NCI-H146 treated with DMSO at 0.1 percent for 48 hours (cell line): ENCODE data around the gene MOV10L1.
"Not testable (repeated sequence)": the region's sequence is repeated elsewhere in the genome, so short reads cannot be mapped to it uniquely, and the experiment has no call there.

Source experiments
- DNase-seq: peaks from one replicate; lab custom pipeline; 2025; ENCODE audit not compliant: unreplicated experiment; lab: John Stamatoyannopoulos, UW

MOV10L1 gene

DNA sequence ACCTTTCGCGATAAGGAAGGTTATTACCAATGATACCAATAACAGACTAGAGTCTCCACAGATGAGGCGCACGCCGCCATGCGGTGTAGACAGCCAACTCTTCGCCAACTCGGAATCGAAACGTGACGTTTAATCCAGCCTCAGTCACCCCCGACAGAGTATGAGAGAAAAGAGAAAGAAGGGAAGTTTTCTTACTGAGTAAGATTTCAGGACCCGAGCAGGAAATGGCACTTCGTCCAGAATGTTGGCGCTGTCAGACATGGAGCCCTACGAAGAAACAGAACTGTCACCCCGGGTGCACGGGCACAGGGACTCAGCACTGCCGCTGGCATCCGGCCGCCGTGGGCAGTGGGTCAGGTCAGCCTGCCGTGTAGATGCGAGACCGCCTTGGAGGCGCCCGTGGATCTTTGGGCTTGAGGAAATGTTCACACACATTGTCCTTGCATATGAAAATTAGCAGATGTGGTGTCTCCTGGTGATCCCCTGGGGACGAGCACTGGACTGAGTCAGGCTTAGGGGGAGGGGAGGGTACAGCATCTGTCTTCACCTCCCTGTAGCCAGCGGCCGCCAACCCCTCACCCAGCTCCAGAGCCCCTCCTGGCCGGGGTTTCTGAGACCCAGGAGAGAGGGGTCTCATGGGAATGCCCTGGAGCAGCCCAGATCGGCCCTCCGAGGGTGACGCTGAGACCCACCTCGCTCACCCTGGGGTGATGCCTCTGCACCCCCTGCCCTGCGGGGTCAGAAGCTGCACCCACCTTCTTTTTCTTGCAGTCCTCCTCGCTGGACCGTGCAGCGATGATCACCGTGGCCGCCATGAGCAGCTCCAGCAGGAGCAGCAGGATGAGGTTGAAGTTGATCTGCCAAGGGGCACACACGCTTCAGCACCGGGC is 12.9 kb upstream of the MOV10L1 start:
- no peak for DNase-seq

DNA sequence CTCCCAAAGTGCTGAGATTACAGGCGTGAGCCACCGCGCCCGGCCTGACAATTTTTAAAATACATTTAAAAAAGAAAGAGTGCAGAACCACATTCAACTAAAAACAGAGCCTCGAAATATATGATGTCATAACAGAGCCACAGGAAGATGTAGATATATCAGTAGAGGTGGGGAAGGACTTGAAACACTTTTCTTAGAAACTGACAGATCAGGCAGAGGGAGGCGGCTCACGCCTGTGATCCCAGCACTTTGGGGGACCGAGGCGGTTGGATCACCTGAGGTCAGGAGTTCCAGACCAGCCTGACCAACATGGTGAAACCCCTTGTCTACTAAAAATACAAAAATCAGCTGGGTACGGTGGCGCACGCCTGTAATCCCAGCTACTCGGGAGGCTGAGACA is 11.6 kb upstream of the MOV10L1 start:
- no peak for DNase-seq

DNA sequence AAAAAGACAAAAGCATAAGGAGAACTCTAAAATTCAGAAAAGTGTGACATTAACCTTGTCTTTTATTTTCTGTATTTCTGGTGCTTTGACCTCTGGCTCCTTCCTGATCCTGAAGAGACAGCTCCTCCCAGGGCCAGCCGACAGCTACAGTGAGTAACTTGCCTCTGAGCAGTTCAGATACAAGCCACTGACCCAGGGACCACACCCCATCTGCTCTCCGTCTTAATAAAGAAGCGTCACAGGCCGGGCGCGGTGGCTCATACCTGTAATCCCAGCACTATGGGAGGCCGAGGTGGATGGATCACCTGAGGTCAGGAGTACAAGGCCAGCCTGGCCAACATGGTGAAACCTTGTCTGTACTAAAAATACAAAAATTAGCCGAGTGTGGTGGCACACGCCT is 11.0 kb upstream of the MOV10L1 start:
- no peak for DNase-seq

DNA sequence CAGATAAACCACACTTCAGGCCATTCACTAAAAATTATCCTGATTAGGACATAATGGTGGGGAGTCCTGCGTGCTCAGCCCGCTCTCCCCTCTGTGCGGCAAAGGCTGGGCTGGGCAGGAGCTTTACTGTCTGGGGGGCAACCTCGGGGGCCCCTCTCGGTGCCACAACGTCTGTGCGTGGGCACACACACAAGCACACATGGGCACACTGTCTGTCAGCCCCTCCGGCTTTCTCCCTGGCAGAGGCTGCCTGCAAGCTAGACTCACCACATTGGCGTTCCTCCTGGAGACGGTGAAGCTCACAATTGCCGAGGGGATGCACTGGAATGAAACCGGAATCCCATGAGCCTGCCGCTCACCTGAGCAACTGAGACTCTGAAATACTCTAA is 9.7 kb upstream of the MOV10L1 start:
- DNase-seq, result no peak

DNA sequence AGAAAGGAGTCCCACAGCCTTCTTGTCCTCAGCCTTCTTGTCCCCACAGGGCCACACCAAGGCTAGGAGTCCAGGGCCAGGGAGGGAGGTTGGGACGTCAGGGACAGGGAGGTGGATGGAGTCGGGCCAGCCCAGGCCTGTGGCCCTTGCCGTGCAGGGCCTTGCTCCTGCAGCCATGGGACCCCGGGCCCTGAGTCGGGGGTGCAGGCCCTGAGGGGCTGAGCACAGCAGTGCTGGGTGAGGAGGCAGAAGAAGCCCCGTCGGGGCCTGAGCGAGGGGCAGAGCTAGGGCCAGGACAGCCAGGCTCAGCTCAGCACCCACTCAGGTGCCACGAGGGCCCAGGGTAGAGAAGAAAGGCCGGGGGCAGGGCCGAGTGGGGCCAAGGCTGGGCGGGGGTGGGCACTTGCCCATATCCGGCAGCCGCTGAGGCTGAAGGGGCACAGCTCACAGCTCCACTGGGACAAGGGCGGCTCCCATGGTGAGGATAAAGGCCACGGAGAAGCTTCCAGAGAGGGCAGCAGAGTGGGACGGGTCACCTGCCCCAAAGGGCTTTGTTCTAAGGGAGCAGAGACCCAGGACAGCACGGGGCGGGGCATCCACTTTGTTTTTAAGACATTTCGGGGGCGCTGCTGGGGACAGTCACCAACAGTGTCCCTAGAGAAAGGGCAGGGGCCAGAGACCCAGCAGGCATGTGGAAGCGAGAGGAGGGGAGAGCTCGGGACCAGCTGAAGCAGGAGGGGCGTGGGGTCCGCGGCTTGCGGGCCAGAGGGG is 8.2 kb upstream of the MOV10L1 start:
- no peak for DNase-seq

DNA sequence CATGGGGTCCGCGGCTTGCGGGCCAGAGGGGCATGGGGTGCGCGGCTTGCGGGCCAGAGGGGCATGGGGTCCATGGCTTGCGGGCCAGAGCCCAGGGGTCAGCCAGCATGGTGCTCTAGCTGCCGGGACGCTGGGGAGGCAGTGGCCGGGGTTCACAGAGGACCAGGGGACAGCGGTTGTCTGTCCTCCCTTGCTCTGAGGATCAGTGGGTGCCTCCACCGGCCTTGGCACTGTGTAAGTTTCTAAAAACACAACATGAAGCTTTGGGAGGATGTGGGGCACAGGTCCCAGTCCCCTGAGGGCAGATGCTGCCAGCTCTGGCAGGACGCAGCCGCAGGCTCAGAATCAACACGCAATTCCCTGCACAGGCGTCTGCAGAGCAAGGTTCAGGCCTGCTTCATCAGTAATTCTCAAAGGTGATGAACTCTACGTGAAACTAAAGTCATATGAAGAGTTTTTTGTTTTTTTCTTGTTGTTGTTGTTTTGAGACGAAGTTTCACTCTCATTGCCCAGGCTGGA is 7.5 kb upstream of the MOV10L1 start:
- no peak for DNase-seq

DNA sequence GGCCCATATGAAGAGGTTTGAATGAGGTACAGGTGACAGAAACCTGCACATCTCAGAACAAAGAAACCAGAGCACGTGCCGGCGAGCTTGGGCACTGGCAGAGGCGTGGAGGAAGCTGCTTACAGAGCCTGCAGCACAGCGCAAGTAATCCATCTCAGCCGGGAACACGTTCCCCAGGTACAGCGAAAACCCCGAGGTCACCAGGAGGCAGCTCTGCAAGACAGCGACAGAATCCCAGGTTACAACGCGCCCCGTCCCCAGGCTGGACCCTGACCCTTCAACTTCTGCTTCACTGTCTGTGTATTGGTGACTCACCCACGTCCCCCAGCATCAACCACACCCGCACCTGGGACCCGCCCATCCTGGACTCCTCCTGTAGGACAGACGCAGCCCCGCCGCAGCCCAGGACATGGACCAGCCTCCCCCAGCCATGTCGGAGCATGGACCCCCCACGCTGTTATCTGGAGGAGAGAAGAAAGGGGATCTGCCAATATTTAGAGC is 6.8 kb upstream of the MOV10L1 start:
- no peak for DNase-seq

DNA sequence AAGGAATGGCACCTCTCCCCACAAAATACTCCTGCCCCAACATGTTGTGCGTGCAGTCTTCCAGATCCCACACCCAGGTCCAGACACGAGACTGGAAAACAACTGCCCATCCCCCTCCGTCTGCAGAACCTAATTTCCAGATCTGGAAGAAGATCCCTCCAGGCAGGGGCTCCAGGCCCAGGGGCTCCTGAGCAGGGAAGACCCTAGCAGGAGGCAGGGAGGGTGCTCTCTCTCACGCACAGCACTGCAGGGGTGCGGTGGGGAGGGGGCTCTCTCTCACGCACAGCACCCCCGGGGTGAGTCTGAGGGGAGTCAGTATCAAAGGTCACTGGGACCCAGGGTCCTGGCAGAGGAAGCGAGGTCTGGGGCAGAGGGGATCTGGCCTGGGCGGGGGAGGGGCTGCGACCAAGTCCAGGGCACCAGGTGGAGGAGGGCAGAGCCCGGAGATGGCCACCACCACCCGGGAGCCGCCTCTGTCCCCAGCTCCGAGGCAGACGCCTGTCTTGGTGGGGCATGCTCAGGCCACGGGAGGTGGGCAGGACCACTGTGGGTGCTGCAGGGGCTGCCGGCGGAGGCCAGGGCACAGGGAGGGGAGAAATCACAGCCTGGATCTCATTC is 6.2 kb upstream of the MOV10L1 start:
- no peak for DNase-seq

DNA sequence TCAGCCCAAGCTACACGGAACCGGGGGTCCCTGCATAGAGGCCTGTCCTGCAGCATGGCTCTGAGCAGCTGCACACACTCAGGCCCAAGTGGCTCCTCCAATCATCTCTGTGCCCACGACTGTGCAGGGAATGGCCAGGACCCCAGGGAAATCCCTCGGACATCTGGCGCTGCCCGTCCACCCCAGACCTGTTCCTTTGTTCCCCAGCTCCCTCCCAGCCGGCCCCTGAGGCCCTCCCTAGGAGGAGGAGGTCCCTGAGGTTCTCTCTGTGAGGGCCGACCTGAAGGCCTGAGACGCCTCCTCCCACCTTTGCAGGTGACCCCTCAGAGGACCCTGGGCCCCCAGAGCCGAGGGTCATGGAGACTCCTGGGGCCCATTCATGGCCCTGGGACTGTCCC is 5.7 kb upstream of the MOV10L1 start:
- no peak for DNase-seq

DNA sequence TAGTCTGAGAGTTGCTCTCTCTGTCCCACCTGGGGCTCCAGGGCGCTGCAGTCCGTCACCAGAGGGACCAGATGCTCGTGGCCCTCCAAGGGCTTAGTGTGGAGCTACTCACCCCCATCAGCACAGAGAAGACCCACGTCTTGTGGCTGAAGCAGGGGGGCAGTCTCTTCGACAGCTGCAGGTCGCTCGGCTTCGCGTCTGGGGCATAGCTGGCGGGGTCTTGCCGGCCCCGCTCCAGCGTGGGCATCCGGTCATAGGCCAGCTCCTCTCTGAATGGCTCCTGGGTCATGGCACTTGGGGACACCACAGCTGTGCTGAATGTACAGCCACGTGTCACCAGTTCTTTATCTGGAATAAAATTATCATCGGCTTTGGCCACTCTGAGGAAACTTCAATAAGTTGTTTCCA is 5.2 kb upstream of the MOV10L1 start:
- no peak for DNase-seq

DNA sequence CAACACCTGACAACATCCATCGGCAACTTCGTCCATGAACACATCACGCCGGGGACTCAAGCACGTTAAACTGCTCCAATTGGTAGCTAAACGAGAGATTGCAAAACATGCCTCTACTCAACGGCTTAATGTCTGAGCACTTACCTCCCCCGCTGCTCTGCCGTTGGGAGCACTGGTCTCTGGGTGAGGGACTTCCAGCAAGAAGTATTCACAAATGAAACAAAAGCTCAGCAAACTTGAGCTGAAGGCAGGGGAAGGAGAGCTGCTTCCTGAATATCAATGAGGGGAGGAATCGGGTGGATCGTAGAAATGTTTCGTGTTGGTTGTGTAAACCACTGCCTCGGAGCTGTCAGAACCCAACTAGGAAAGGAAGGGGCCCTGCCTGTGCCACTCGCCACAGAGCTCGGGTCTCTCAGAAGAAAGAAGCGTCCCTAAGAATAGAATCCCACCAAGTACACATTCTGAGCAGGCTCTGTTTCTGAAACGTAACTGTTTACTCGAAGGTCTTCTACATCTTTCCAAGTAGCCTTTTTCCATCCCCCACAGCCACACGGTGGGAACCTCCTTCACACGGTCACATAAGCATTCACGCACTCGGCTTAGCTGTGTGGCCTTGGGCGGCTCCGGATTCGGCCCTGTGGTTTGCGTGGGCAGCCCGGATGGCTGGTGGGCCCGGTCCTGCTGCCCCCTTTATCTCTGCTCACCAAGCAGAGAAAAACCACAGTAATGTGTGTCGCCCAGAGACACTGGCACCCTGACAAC is 4.4 kb upstream of the MOV10L1 start, which contains the start of gene MLC1:
MLC1 (minus strand) TSS at position 216 of the 762 bp plus-strand sequence. CDS start 524 bp downstream, outside the sequence.
- no peak for DNase-seq

DNA sequence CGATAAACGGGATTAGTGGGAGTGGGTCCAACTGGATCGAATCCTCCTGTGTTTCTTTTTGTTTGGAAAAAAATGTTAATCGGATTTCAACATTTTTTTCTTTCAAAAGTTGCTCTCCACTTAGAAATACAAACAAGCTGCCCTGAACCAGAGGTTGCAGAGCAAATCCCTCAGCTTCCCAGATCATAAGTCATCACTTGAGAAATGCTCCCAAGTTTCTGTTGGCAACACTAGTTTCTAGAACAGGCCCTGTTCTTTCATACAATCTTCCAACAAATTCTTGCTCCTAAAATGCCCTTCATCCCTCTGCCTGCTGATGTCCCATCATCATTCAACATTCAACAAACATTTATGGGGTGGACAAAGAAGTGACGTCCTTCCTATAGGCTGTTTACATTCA is 3.3 kb upstream of the MOV10L1 start:
- no peak for DNase-seq

DNA sequence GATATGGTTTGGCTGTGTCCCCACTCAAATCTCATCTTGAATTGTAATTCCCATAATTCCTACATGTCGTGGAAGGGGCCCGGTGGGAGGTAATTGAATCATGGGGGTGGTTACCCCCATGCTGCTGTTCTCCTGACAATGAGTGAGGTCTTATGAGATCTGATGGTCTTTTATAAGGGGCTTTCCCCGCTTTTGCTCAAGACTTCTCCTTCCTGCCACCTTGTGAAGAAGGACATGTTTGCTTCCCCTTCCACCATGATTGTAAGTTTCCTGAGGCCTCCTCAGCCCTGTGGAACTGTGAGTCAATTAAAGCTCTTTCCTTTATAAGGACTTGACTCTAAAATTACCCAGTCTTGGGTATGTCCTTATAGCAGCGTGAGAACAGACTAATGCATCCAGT is 2.8 kb upstream of the MOV10L1 start:
- not testable (repeated sequence) for DNase-seq

DNA sequence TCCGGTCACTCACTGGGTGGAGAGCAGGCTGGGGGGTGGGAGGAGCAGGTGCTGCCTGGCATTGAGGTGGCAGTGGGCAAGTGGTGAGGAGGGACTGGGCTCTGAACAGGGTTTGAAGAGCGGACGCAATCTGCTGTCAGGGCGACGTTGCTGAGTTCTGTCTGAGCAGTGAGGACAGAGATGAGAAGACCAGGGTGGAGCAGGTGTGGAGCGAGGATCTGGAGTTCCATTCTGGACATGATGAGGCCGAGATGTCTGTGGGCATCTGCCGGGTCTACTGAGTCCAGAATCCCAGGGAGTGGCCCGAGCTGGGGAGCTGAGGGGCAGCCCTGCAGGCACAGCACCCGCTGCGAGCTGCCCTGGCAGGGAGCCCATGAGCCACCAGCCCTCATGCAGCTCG is 2.2 kb upstream of the MOV10L1 start:
- no peak for DNase-seq

DNA sequence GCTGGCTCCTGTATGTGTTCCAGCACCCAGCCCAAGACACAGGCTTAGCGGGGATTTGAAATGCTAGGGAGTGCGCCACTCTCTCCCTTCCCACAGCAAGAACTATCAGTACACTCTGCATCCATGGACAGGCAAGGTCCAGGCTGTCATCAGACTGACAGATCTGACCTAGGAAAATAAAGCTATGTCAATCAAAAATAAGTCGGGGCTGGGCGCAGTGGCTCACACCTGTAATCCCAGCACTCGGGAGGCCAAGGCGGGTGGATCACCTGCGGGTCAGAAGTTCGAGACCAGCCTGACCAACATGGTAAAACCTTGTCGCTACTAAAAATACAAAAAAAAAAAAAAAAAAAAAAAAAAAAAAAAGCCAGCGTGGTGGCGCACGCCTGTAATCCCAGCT is 1.7 kb upstream of the MOV10L1 start:
- DNase-seq, result no peak

DNA sequence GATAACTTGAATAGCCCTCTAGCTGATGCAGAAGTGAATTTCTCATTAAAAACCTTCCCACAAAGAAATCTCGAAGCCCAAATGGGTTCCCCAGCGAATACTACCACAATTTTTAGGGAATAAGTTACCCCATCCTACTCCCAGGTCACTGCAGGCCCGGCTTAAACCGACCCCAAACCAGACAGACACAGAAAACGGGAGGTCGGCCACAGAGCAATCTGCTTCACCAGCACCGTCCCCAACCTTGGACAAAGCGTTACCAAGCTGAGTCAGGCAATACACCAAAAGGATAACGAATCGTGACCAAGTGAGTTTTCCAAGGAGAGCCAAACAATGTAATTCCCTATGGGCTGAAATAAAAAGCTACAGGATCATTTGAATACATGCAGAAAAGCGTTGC is 575 bp upstream of the MOV10L1 start:
- no peak for DNase-seq

DNA sequence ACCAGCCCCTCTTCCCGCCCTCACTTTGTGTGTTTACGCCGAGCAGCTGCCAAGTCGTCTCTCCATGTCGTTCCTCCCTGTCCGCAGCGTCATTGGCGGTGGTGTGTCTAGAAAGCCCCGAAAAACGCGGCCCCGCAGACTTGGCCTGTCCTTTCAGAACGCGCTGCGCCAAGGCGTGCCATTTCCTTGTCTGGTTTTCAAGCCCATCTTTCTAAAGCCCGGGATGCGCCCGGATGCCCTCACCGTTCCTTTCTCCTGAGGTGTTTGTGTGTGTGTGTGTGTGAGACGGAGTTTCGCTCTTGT is 557 bp downstream of the MOV10L1 start:
- DNase-seq, result no peak

DNA sequence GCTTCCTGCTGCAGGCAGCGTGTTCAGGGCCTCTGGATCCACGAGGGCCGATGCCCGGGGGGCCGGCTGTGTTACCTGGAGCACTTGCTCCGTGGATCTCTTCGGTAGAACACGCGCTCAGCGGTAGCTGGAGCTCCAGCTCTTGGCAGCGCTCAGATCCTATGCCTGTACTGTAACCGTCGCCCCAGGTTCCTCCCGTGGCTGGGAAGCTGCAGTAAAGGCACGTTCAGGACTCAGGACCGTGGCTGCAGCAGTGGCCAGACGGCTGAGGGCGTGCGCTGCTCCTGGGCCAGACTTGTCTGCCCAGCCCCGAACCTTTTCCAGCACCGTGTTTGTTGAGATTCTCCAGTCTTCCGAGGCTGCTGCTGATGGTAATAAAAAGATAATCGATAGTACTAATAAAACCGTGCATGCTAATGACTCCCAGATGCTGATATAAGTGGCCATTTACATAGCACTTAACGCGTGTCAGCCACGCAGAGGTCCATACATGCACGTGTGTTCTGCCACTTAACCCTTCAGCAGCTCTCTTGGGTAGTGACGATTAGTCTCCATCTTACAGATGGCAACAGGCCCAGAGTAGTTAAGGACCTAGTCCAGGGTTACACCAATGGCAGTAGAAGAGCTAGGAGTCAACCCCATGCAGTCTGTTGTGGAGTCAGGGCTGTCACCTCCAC is 1.4 kb downstream of the MOV10L1 start:
- no peak for DNase-seq

DNA sequence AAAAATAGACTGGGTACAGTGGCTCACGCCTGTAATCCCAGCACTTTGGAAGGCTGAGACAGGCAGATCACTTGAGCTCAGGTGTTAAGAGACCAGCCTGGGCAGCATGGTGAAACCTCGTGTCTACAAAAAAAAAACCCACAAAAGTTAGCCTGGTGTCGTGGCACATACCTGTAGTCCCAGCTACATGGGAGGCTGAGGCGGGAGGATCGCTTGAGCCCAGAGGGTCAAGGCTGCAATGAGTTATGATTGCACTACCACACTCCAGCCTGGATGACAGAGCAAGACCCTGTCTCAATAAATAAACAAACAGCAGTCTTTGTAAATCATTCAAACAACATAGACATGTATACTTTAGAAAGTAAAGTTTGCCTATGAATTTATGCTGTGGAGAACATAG is 2.5 kb downstream of the MOV10L1 start:
- DNase-seq, result no peak

DNA sequence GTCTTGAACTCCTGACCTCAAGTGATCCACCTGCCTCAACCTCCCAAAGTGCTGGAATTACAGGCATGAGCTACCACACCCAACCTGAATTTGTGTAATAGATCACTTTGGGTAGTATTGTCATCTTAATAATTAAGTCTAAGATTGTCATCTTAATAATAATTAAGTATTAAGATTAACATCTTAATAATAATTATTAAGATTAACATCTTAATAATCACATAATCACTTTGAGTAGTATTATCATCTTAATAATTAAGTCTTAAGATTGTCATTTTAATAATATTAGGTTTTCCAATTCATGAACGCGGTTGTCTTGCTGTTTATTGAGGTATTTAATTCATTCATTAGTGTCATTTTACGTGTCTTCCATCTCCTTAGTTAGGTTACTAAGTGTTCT is 8.2 kb downstream of the MOV10L1 start:
- DNase-seq, result no peak
